Right atrium auricular region (tissue), 2 donors: ENCODE results near the gene PRSS23. TPM values are rescaled to one million over a fixed set of nuclear protein-coding genes. Genes with fewer than 3 reads are reported as not detected.

Source experiments
- DNase-seq: peaks from one replicate; pipeline ENCODE4 v3.0.0-alpha.2; 2019; ENCODE audit warnings: low spot score
- H3K27ac ChIP-seq, 2 donors: fragments of 200-600 bp; sonication (generic); 1 replicate in 1 of 2; 2 replicates in 1 of 2; pipeline ENCODE4 v1.5.1; 2016 to 2019
- H3K27me3 ChIP-seq, 2 donors: fragments of 200-600 bp; sonication (generic); one replicate each; pipeline versions ENCODE4 v1.5.1 to v1.6.0; 2017 to 2019
- H3K36me3 ChIP-seq: fragments of 200-600 bp; sonication (generic); one replicate; pipeline ENCODE4 v1.5.1; 2016
- H3K4me1 ChIP-seq, 2 donors: fragments of 200-600 bp; sonication (generic); one replicate each; pipeline versions ENCODE4 v1.5.1 to v1.6.0; 2017 to 2019
- H3K4me3 ChIP-seq, 2 donors: fragments of 200-600 bp; sonication (generic); 1 replicate in 1 of 2; 2 replicates in 1 of 2; pipeline ENCODE4 v1.5.1; 2017 to 2019; ENCODE audit warnings: mild to moderate bottlenecking in 1 of 2, moderate library complexity in 1 of 2
- H3K9me3 ChIP-seq, 2 donors: fragments of 200-600 bp; sonication (generic); one replicate each; pipeline ENCODE4 v1.5.1; 2019
- CTCF ChIP-seq, 2 donors: fragments of 200-600 bp; sonication (generic); IDR thresholded peaks; one replicate each; pipeline ENCODE4 v1.5.1; 2019; ENCODE audit warnings: antibody characterized with exemption in 2 of 2
- total RNA-seq, 2 donors: library from RNA; depleted of rRNA; stranded (reverse); fragments of >200 nt; gene quantifications; one replicate each; pipeline ENCODE4 v1.1.0, GENCODE V29; 2016

The PRSS23 gene
- total RNA-seq, 2 donors from 2014 or later = 22.1 to 41.4 TPM

DNA sequence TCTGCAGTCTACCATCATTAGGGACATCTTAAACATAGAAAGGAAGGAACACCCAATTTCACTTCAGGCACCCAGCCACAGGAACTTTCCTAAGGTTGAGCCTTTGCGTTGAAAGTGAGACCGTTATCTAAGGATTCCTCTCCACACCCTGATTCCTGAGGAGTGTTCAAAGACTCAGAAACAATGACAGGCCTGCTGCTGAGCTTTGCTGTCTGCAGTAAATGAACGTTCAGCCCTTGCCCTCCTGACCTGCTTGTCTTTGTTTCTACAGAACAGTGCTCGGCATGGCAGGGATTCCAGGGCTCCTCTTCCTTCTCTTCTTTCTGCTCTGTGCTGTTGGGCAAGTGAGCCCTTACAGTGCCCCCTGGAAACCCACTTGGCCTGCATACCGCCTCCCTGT, 7.0 kb downstream of the PRSS23 start:
- H3K4me1 ChIP-seq = peaks cover 0 to 8% of the 10 kb centered on the region in 2 donors
- H3K27ac ChIP-seq = no peak overlapping the region
- H3K27me3 ChIP-seq = no peaks in the 10 kb centered on the region
- TF ChIP-seq CTCF (IDR thresholded peaks at IDR 0.05) = no peak
- peaks cover 8% of the 10 kb centered on the region for H3K36me3 ChIP-seq
- H3K4me3 ChIP-seq = no peak overlapping the region
- H3K9me3 ChIP-seq = no peaks in the 10 kb centered on the region
- no peak for DNase-seq

GRCh38 chr11:86809561-86809960, 9.2 kb downstream of the PRSS23 start:
- Histone ChIP-seq H3K4me1 (peaks cover 0 to 3% of the 10 kb centered on the region in 2 donors), H3K9me3 (no peaks in the 10 kb centered on the region), H3K27me3 (no peaks in the 10 kb centered on the region), H3K36me3 (peaks cover 8% of the 10 kb centered on the region), H3K4me3 (no peak overlapping the region), H3K27ac (no peak overlapping the region)
- no peak for DNase-seq
- TF ChIP-seq CTCF (IDR thresholded peaks at IDR 0.05) = no peak

GRCh38 chr11:86810288-86810687, 9.9 kb downstream of the PRSS23 start:
- Histone ChIP-seq H3K27me3 (no peaks in the 10 kb centered on the region), H3K36me3 (peaks cover 8% of the 10 kb centered on the region), H3K27ac (no peak overlapping the region), H3K4me1 (peaks cover 0 to 10% of the 10 kb centered on the region in 2 donors), H3K9me3 (no peaks in the 10 kb centered on the region), H3K4me3 (no peak overlapping the region)
- no peak for TF ChIP-seq CTCF (IDR thresholded peaks at IDR 0.05)
- DNase-seq = no peak

DNA sequence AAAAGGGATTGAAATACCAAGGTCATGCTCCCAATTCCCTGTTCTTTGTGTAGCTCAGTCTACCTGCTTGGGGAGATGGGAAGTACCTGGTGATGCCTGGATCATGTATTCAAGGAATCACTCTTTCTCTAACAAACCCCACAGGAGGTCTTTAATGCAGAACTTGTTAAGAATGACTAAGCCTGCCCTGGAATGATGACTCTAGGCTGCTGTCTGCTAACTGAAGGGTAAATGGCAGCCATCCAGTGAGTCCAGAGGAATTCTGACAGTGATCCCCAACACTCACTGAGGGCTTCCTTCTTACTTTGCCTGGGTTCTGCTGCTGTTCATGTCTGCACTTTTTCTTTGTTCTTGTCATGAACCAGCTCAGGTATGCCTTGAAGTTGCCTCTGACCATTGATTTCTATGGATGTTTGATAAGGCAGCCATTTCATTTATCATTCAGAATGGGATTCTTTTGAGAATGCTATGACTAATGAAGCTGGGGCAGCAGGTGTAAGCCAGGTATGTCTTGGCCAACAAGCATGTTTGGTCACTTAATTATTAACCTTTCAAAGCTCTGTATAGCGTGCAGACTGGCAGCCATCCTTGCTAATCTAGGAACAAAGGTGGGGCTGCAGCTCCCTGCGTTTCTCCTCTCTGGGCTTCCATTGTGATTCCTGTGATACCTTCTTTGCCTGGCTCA, 11.4 kb downstream of the PRSS23 start:
- Histone ChIP-seq H3K36me3 (peaks cover 8% of the 10 kb centered on the region), H3K4me1 (peaks cover 0 to 21% of the 10 kb centered on the region in 2 donors), H3K27me3 (no peaks in the 10 kb centered on the region), H3K4me3 (no peak overlapping the region), H3K27ac (no peak overlapping the region), H3K9me3 (no peaks in the 10 kb centered on the region)
- DNase-seq = no peak
- no peak for TF ChIP-seq CTCF (IDR thresholded peaks at IDR 0.05)

DNA sequence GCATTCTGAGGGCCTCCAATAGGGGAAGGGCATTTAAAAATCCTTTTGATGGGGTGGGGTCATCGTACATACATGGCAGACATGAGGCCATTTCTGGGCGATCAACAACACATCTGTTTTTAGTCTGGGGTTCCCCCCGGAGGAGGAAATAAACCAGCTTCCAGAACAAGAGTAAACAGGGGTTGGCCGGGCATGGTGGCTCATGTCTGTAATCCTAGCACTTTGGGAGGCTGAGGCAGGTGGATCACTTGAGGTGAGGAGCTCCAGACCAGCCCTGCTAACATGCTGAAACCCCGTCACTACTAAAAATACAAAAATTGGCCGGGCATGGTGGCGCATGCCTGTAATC, 12.0 kb downstream of the PRSS23 start:
- H3K36me3 ChIP-seq = peaks cover 8% of the 10 kb centered on the region
- no peak overlapping the region for H3K4me3 ChIP-seq
- no peaks in the 10 kb centered on the region for H3K27me3 ChIP-seq
- H3K4me1 ChIP-seq = peaks cover 0 to 27% of the 10 kb centered on the region in 2 donors
- DNase-seq = no peak
- no peak for TF ChIP-seq CTCF (IDR thresholded peaks at IDR 0.05)
- no peak overlapping the region for H3K27ac ChIP-seq
- no peaks in the 10 kb centered on the region for H3K9me3 ChIP-seq

GRCh38 chr11:86812981-86813380, 12.6 kb downstream of the PRSS23 start:
- Histone ChIP-seq H3K36me3 (peaks cover 5% of the 10 kb centered on the region), H3K27ac (no peak overlapping the region), H3K4me3 (no peak overlapping the region), H3K9me3 (no peaks in the 10 kb centered on the region), H3K27me3 (no peaks in the 10 kb centered on the region), H3K4me1 (peaks cover 0 to 28% of the 10 kb centered on the region in 2 donors)
- TF ChIP-seq CTCF (IDR thresholded peaks at IDR 0.05) = no peak
- no peak for DNase-seq
